Esophagus squamous epithelium (tissue), 4 donors: Measurements from ENCODE around the gene BATF.

Experiments
- CTCF ChIP-seq, 6 experiments: fragments of 450-650 bp in 4 of 6; fragments of 200-600 bp in 2 of 6; sonication (generic) in 2 of 6; IDR thresholded peaks; one replicate each; pipeline ENCODE4 v1.5.1; 2016 to 2019; ENCODE audit warnings: antibody characterized with exemption in 6 of 6, mild to moderate bottlenecking in 4 of 6, moderate library complexity in 4 of 6
- POLR2A ChIP-seq, 4 donors: fragments of 450-650 bp; IDR thresholded peaks; one replicate each; pipeline ENCODE4 v1.6.1; 2017; ENCODE audit warnings: antibody characterized with exemption in 4 of 4, mild to moderate bottlenecking in 4 of 4, moderate library complexity in 3 of 4

- TF ChIP-seq CTCF (IDR thresholded peaks at IDR 0.05) (no peak), POLR2A (IDR thresholded peaks at IDR 0.05) (no peak)
Observed at GRCh38 chr14:75572104-75572503, 49.8 kb downstream of the BATF start.
